ENCODE results near the gene EXOC2. TPM values are rescaled to one million over a fixed set of nuclear protein-coding genes. Genes with fewer than 3 reads are reported as not detected.

Gene EXOC2
- polyA plus RNA-seq, 1 donor (not counting 4 experiments of a cell fraction or from before 2014, with no cell fraction given) = 28.4 TPM

DNA sequence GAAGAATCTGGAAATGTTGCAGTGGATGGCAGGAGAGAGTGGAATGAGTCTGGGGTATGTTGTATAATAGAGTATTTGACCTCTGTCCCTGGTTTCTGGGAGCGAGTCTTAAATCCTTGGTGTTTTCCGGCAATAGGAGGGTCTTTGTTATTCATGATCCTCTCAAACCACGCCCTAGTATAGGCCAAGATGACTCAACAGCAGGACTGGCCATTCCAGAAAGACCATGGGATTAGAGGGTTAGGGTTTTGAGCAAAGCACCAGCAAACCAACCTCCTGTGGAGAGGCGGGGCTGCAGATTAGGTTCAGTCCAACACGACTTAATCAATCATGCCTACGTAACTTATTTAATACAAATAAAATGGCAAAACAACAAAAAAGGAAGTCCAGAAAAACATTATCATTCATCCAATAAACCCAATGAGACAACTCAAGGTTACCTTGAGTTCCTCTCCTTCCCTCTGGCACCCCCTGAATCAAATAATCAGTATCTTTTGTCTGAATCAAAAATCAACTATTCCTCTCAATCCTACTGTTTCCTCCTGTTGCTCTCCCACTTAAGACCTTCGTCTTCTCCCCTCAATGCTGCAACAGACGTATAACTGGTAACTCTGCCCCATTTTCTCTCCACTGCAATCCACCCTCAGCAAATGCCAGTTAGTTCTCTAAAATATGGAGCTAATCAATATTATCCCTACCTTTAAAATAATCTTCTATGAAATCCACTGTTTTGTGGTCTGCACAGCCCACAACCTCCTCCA lies 51.5 kb downstream of the EXOC2 start:
- Histone ChIP-seq H2AFZ (ENCODE audit: control insufficient read depth, low read length) (no peak overlapping the region), H3K79me2 (ENCODE audit: control insufficient read depth, insufficient read depth, low read length) (peaks cover 34% of the 10 kb centered on the region), H3K9me1 (ENCODE audit: control insufficient read depth, extremely low read depth, insufficient read depth, low read length) (no peaks in the 10 kb centered on the region), H3K27ac (ENCODE audit: control insufficient read depth, insufficient read depth, low read length) (no peak overlapping the region), H3K9ac (ENCODE audit: control insufficient read depth, extremely low read depth, insufficient read depth, low read length) (no peak overlapping the region), H3K9me3 (ENCODE audit: control insufficient read depth, low read depth, low read length) (no peaks in the 10 kb centered on the region), H3K27me3 (ENCODE audit: control insufficient read depth, extremely low read depth, insufficient read depth, low read length) (no peaks in the 10 kb centered on the region), H3K4me2 (ENCODE audit: control insufficient read depth, extremely low read depth, insufficient read depth, low read depth, low read length) (no peak overlapping the region), H3K4me3 (ENCODE audit: control insufficient read depth in 2 of 3, extremely low read depth in 1 of 3, insufficient read depth in 2 of 3, low read depth in 1 of 3, low read length in 3 of 3) (no peak overlapping the region), H4K20me1 (ENCODE audit: control insufficient read depth, extremely low read depth, insufficient read depth, low read length) (peaks cover 4% of the 10 kb centered on the region), H3K4me1 (ENCODE audit: control insufficient read depth, extremely low read depth, insufficient read depth, low read length) (no peaks in the 10 kb centered on the region), H3K36me3 (ENCODE audit: control insufficient read depth in 2 of 2, extremely low read depth in 1 of 2, insufficient read depth in 2 of 2, low read length in 2 of 2) (no peaks in the 10 kb centered on the region)
- no peak for TF ChIP-seq EZH2 (IDR thresholded peaks at IDR 0.05; ENCODE audit: low read length)
- TF ChIP-seq, protein P1, sequence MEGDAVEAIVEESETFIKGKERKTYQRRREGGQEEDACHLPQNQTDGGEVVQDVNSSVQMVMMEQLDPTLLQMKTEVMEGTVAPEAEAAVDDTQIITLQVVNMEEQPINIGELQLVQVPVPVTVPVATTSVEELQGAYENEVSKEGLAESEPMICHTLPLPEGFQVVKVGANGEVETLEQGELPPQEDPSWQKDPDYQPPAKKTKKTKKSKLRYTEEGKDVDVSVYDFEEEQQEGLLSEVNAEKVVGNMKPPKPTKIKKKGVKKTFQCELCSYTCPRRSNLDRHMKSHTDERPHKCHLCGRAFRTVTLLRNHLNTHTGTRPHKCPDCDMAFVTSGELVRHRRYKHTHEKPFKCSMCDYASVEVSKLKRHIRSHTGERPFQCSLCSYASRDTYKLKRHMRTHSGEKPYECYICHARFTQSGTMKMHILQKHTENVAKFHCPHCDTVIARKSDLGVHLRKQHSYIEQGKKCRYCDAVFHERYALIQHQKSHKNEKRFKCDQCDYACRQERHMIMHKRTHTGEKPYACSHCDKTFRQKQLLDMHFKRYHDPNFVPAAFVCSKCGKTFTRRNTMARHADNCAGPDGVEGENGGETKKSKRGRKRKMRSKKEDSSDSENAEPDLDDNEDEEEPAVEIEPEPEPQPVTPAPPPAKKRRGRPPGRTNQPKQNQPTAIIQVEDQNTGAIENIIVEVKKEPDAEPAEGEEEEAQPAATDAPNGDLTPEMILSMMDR (optimal IDR thresholded peaks at IDR 0.05 in 1 of 3, IDR thresholded peaks at IDR 0.05 in 1 of 3, conservative IDR thresholded peaks at IDR 0.05 in 1 of 3; ENCODE audit: extremely low read depth in 1 of 3, insufficient read depth in 2 of 3, low read length in 3 of 3) = no peak
- FAIRE-seq (no peak), DNase-seq (ENCODE audit: low read depth, low spot score) (no peak)
- dilution Hi-C loops (cut with MboI; ENCODE audit: extremely low pct_ligation_motif_present, low sequenced_read_pairs) = no loop called here

DNA sequence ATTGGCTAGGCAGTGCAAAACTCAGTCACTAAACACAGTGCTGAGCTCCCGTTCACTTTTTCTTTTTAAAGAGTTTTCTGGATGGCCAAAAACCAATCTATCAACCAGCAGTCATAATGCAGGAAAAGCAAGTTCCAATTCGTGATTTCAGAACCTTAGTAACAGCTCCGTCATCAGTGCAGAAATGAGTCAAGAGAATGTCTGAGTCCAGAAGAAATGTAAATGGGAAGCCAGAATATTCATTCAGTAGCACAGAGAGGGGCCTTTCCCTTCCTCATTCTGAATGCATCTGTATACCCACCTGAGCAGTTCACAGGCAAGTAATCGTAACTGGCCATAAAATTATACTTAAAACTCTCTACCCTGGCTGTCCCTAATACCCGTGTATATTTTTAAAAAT lies 56.5 kb downstream of the EXOC2 start:
- no peaks in the 10 kb centered on the region for H3K9me1 ChIP-seq (ENCODE audit: control insufficient read depth, extremely low read depth, insufficient read depth, low read length)
- H3K4me2 ChIP-seq (ENCODE audit: control insufficient read depth, extremely low read depth, insufficient read depth, low read depth, low read length) = no peak overlapping the region
- H3K79me2 ChIP-seq (ENCODE audit: control insufficient read depth, insufficient read depth, low read length) = peaks cover 15% of the 10 kb centered on the region
- DNase-seq (ENCODE audit: low read depth, low spot score) (no peak), FAIRE-seq (no peak)
- no peaks in the 10 kb centered on the region for H3K4me1 ChIP-seq (ENCODE audit: control insufficient read depth, extremely low read depth, insufficient read depth, low read length)
- no peak for TF ChIP-seq EZH2 (IDR thresholded peaks at IDR 0.05; ENCODE audit: low read length)
- TF ChIP-seq, protein P1 (optimal IDR thresholded peaks at IDR 0.05 in 1 of 3, IDR thresholded peaks at IDR 0.05 in 1 of 3, conservative IDR thresholded peaks at IDR 0.05 in 1 of 3; ENCODE audit: extremely low read depth in 1 of 3, insufficient read depth in 2 of 3, low read length in 3 of 3) = no peak
- no peak overlapping the region for H2AFZ ChIP-seq (ENCODE audit: control insufficient read depth, low read length)
- peaks cover 3% of the 10 kb centered on the region for H4K20me1 ChIP-seq (ENCODE audit: control insufficient read depth, extremely low read depth, insufficient read depth, low read length)
- H3K9ac ChIP-seq (ENCODE audit: control insufficient read depth, extremely low read depth, insufficient read depth, low read length) = no peak overlapping the region
- dilution Hi-C loops (cut with MboI; ENCODE audit: extremely low pct_ligation_motif_present, low sequenced_read_pairs) = no loop called here
- no peaks in the 10 kb centered on the region for H3K9me3 ChIP-seq (ENCODE audit: control insufficient read depth, low read depth, low read length)
- H3K4me3 ChIP-seq (ENCODE audit: control insufficient read depth in 2 of 3, extremely low read depth in 1 of 3, insufficient read depth in 2 of 3, low read depth in 1 of 3, low read length in 3 of 3) = no peak overlapping the region
- no peaks in the 10 kb centered on the region for H3K27me3 ChIP-seq (ENCODE audit: control insufficient read depth, extremely low read depth, insufficient read depth, low read length)
- H3K36me3 ChIP-seq (ENCODE audit: control insufficient read depth in 2 of 2, extremely low read depth in 1 of 2, insufficient read depth in 2 of 2, low read length in 2 of 2) = peaks cover 0 to 3% of the 10 kb centered on the region in 2 experiments
- H3K27ac ChIP-seq (ENCODE audit: control insufficient read depth, insufficient read depth, low read length) = no peak overlapping the region

Measured in keratinocyte (primary cell).